ENCODE measurements around the gene MTMR3. TPM values are rescaled to one million over a fixed set of nuclear protein-coding genes. Genes with fewer than 3 reads are reported as not detected.

The MTMR3 gene
- polyA plus RNA-seq, 2 of the 4 experiments (the other 2 are of a cell fraction): 7.4 to 18.8 TPM

DNA sequence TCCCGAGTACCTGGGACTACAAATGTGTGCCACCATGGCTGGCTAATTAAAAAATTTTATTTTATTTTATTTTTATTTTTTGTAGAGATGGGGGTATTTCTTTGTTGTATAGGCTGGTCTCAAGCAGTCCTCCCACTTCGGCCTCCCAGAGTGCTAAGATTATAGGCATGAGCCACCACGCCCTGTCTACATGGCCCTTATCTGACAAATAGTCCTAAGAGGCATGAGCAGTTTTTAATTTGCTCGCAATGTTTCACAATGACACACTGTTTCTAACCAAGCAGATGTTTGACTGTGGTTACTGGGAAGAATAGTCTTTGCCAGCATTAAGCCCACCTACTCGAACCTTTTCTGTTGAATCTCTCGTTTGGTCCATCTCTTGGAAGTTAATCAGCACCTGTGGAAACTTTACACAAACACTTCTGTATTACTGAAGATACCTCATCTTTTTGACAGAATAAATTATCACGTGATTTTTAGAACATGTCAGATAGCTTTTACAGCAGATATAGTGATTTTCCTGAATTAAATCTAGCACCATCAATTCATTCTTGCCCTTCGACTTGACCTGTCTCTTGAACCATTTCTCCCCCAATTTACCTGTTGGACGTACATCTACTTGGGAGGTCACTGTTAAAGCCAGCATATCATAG lies 71.4 kb downstream of the MTMR3 start:
- CTCF ChIA-PET: no interaction called here

DNA sequence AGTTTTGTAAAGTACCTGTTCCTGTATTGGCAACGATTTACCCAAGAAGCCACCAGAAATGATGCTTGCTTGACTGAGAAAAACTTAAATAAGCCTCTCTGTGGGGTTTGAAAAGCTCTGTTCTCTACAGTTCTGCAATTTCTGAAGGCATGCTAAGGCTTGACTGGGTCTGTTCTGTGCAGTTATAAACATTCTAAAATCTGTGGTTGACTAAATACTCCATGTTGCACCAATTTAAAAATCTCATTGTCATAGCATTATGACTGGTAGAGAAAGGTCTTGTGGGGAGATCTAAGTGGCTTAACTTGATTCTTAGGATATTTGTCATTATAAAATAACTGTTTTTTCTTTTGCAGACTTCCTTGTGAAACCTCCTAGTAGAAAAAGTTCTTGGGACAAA lies 73.7 kb downstream of the MTMR3 start:
- Histone ChIP-seq H3K4me2 (no peak overlapping the region), H3K4me3 (no peak overlapping the region), H3K27ac (no peak overlapping the region), H3K4me1 (peaks cover 9% of the 10 kb centered on the region; the same call in 1 of the 3 replicates), H3K9me3 (no peaks in the 10 kb centered on the region)
- WGBS (ENCODE audit: missing lambda C conversion rate): 100% methylated on average over 1 of the region's 1 CpG
- POLR2A ChIA-PET: no interaction called here
- no peak for FAIRE-seq
- DNase-seq (ENCODE audit: low read depth in 1 of 2, low spot score in 1 of 2): no peak
- TF ChIP-seq JUNB (IDR thresholded peaks at IDR 0.05): no peak
- no peak for TF ChIP-seq SREBF2 (IDR thresholded peaks at IDR 0.05)
- no peak for TF ChIP-seq ZC3H11A (IDR thresholded peaks at IDR 0.05)
- TF ChIP-seq, protein P1, sequence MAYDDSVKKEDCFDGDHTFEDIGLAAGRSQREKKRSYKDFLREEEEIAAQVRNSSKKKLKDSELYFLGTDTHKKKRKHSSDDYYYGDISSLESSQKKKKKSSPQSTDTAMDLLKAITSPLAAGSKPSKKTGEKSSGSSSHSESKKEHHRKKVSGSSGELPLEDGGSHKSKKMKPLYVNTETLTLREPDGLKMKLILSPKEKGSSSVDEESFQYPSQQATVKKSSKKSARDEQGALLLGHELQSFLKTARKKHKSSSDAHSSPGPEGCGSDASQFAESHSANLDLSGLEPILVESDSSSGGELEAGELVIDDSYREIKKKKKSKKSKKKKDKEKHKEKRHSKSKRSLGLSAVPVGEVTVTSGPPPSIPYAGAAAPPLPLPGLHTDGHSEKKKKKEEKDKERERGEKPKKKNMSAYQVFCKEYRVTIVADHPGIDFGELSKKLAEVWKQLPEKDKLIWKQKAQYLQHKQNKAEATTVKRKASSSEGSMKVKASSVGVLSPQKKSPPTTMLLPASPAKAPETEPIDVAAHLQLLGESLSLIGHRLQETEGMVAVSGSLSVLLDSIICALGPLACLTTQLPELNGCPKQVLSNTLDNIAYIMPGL (CRISPR knock-in tag; IDR thresholded peaks at IDR 0.05; ENCODE audit: borderline replicate concordance): no peak
- TF ChIP-seq EHF (CRISPR knock-in tag; IDR thresholded peaks at IDR 0.05): no peak
- no peak for TF ChIP-seq TP53 (CRISPR knock-in tag; IDR thresholded peaks at IDR 0.05)
- TF ChIP-seq BHLHE40 (IDR thresholded peaks at IDR 0.05; ENCODE audit: low read depth, low read length): no peak
- TF ChIP-seq CHD2 (IDR thresholded peaks at IDR 0.05; ENCODE audit: low read length, partially characterized antibody): no peak
- no peak for TF ChIP-seq PHF8 (IDR thresholded peaks at IDR 0.05; ENCODE audit: borderline replicate concordance, low read depth)
- TF ChIP-seq, protein P2, sequence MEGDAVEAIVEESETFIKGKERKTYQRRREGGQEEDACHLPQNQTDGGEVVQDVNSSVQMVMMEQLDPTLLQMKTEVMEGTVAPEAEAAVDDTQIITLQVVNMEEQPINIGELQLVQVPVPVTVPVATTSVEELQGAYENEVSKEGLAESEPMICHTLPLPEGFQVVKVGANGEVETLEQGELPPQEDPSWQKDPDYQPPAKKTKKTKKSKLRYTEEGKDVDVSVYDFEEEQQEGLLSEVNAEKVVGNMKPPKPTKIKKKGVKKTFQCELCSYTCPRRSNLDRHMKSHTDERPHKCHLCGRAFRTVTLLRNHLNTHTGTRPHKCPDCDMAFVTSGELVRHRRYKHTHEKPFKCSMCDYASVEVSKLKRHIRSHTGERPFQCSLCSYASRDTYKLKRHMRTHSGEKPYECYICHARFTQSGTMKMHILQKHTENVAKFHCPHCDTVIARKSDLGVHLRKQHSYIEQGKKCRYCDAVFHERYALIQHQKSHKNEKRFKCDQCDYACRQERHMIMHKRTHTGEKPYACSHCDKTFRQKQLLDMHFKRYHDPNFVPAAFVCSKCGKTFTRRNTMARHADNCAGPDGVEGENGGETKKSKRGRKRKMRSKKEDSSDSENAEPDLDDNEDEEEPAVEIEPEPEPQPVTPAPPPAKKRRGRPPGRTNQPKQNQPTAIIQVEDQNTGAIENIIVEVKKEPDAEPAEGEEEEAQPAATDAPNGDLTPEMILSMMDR (IDR thresholded peaks at IDR 0.05): no peak
- CTCF ChIA-PET: interaction anchor here (1.4 kb wide), 1 partner anchor 73 kb away, joined by 3 read pairs; the partner anchor contains the start of gene MTMR3
- ATAC-seq: no peak

More for the DNA sequence above, 71.4 kb downstream of the MTMR3 start:
- no peak for ATAC-seq
- no peak overlapping the region for H3K4me3 ChIP-seq
- FAIRE-seq: no peak
- DNase-seq (ENCODE audit: low read depth in 1 of 2, low spot score in 1 of 2): no peak
- WGBS (ENCODE audit: missing lambda C conversion rate): 93% methylated on average over 9 of the region's 9 CpGs
- no peaks in the 10 kb centered on the region for H3K9me3 ChIP-seq
- peaks cover 9% of the 10 kb centered on the region; the same call in 1 of the 3 replicates for H3K4me1 ChIP-seq
- H3K27ac ChIP-seq: no peak overlapping the region
- POLR2A ChIA-PET: no interaction called here
- H3K4me2 ChIP-seq: no peak overlapping the region
- TF ChIP-seq KDM5A (IDR thresholded peaks at IDR 0.05) (no peak), GATA3 (IDR thresholded peaks at IDR 0.05; ENCODE audit: borderline replicate concordance) (no peak), POLR2A (IDR thresholded peaks at IDR 0.05; ENCODE audit: low read length) (no peak), HOXA7 (CRISPR knock-in tag; IDR thresholded peaks at IDR 0.05) (no peak), ATOH8 (CRISPR knock-in tag; IDR thresholded peaks at IDR 0.05; ENCODE audit: low read depth) (no peak)
- TF ChIP-seq, protein P2 (IDR thresholded peaks at IDR 0.05): no peak

GRCh38 chr22:29958170-29958569 lies 75.2 kb downstream of the MTMR3 start:
- Histone ChIP-seq H3K4me2 (no peak overlapping the region), H3K4me3 (no peak overlapping the region), H3K27ac (no peak overlapping the region), H3K9me3 (no peaks in the 10 kb centered on the region), H3K4me1 (peaks cover 9% of the 10 kb centered on the region; the same call in 1 of the 3 replicates)
- POLR2A ChIA-PET: no interaction called here
- FAIRE-seq: no peak
- no peak for DNase-seq (ENCODE audit: low read depth in 1 of 2, low spot score in 1 of 2)
- no peak for ATAC-seq
- WGBS (ENCODE audit: missing lambda C conversion rate): 93% methylated on average over 2 of the region's 2 CpGs
- CTCF ChIA-PET: interaction anchor here (1.6 kb wide), 1 partner anchor 47 kb away, joined by 5 read pairs; no protein-coding TSS in a partner anchor
- TF ChIP-seq PHF8 (IDR thresholded peaks at IDR 0.05; ENCODE audit: borderline replicate concordance, low read depth) (no peak), HOXB13 (CRISPR knock-in tag; IDR thresholded peaks at IDR 0.05; ENCODE audit: low read depth) (no peak), ZSCAN20 (CRISPR knock-in tag; IDR thresholded peaks at IDR 0.05) (no peak), ESRRA (IDR thresholded peaks at IDR 0.05; ENCODE audit: borderline replicate concordance, low read length) (no peak), ZFP36 (IDR thresholded peaks at IDR 0.05; ENCODE audit: borderline replicate concordance, partially characterized antibody) (no peak), HDAC2 (IDR thresholded peaks at IDR 0.05) (no peak)
- TF ChIP-seq, protein P3, sequence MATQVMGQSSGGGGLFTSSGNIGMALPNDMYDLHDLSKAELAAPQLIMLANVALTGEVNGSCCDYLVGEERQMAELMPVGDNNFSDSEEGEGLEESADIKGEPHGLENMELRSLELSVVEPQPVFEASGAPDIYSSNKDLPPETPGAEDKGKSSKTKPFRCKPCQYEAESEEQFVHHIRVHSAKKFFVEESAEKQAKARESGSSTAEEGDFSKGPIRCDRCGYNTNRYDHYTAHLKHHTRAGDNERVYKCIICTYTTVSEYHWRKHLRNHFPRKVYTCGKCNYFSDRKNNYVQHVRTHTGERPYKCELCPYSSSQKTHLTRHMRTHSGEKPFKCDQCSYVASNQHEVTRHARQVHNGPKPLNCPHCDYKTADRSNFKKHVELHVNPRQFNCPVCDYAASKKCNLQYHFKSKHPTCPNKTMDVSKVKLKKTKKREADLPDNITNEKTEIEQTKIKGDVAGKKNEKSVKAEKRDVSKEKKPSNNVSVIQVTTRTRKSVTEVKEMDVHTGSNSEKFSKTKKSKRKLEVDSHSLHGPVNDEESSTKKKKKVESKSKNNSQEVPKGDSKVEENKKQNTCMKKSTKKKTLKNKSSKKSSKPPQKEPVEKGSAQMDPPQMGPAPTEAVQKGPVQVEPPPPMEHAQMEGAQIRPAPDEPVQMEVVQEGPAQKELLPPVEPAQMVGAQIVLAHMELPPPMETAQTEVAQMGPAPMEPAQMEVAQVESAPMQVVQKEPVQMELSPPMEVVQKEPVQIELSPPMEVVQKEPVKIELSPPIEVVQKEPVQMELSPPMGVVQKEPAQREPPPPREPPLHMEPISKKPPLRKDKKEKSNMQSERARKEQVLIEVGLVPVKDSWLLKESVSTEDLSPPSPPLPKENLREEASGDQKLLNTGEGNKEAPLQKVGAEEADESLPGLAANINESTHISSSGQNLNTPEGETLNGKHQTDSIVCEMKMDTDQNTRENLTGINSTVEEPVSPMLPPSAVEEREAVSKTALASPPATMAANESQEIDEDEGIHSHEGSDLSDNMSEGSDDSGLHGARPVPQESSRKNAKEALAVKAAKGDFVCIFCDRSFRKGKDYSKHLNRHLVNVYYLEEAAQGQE (IDR thresholded peaks at IDR 0.05): no peak

Data from A549 (cell line).